ENCODE results near the gene ADK. TPM values are rescaled to one million over a fixed set of nuclear protein-coding genes. Genes with fewer than 3 reads are reported as not detected.

The ADK gene
- total RNA-seq, 4 donors from 2014 or later: 42.3 to 46.3 (median 42.9) TPM

DNA sequence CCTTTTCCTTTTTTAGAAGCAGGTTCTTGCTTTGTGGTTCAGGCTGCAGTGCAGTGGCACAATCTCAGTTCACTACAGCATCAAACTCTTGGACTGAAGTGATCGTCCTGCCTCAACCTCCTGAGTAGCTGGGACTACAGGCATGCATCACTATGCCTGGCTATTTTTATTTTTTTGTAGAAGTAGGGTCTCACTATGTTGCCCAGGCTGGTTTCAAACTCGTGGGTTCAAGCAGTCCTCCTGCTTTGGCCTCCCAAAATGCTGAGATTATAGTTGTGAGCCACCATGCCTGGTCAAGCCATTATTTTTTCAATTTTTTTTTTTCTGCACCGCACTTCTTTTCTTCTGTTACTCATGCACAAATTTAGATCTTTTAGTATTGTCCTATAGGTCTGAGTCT is 154.7 kb downstream of the ADK start:
- no peak overlapping the region for H3K4me3 ChIP-seq (ENCODE audit: low read depth, poor library complexity, severe bottlenecking)
- DNase-seq (ENCODE audit: low spot score in 2 of 2): no peak
- 94 to 97% methylated on average over 3 of the region's 3 CpGs for WGBS, 2 donors
- TF ChIP-seq, protein P1, sequence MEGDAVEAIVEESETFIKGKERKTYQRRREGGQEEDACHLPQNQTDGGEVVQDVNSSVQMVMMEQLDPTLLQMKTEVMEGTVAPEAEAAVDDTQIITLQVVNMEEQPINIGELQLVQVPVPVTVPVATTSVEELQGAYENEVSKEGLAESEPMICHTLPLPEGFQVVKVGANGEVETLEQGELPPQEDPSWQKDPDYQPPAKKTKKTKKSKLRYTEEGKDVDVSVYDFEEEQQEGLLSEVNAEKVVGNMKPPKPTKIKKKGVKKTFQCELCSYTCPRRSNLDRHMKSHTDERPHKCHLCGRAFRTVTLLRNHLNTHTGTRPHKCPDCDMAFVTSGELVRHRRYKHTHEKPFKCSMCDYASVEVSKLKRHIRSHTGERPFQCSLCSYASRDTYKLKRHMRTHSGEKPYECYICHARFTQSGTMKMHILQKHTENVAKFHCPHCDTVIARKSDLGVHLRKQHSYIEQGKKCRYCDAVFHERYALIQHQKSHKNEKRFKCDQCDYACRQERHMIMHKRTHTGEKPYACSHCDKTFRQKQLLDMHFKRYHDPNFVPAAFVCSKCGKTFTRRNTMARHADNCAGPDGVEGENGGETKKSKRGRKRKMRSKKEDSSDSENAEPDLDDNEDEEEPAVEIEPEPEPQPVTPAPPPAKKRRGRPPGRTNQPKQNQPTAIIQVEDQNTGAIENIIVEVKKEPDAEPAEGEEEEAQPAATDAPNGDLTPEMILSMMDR (IDR thresholded peaks at IDR 0.05): no peak
- TF ChIP-seq POLR2A (IDR thresholded peaks at IDR 0.05): no peak
- intact Hi-C loops (cut with DNase I; ENCODE audit: low total_unique reads): no loop called here

DNA sequence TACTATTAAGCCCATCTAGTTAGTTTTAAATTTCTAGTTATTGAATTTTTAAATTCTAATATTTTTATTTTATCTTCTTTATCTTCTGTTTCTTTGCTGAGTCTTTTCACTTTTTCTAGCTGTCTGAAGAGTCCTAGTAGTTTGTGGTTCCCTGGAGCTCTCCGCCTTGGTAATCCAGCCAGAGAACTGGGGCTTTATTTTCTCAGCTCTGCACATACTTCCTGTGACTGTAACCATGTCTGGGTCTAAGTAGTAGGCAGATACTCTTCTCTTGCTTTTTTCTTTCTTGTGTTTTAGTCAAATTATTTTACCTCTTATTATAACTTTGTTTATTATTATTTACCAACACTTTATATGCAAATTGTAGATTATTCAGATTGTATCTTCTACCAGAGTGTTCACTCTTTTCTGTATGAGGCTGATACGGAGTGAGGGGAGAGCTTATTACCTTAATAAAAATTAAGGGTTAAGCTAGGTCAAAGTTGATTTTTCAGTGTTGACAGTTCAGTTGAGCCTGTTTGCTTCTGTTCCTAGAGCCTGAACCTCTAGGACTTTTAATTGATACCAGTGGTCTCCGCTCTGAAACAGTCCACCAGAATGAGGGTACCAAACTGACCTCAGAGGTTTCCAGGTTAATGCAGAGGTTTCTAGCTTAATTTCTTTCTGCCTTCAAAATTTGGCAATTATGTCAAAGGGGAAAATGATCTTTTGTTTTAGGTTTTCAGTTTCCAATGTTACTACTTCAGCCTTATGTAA is 155.4 kb downstream of the ADK start:
- 73 to 75% methylated on average over 3 of the region's 3 CpGs for WGBS, 2 donors
- no peak overlapping the region for H3K4me3 ChIP-seq (ENCODE audit: low read depth, poor library complexity, severe bottlenecking)
- TF ChIP-seq, protein P1 (IDR thresholded peaks at IDR 0.05): no peak
- intact Hi-C loops (cut with DNase I; ENCODE audit: low total_unique reads): no loop called here
- DNase-seq (ENCODE audit: low spot score in 2 of 2): no peak

DNA sequence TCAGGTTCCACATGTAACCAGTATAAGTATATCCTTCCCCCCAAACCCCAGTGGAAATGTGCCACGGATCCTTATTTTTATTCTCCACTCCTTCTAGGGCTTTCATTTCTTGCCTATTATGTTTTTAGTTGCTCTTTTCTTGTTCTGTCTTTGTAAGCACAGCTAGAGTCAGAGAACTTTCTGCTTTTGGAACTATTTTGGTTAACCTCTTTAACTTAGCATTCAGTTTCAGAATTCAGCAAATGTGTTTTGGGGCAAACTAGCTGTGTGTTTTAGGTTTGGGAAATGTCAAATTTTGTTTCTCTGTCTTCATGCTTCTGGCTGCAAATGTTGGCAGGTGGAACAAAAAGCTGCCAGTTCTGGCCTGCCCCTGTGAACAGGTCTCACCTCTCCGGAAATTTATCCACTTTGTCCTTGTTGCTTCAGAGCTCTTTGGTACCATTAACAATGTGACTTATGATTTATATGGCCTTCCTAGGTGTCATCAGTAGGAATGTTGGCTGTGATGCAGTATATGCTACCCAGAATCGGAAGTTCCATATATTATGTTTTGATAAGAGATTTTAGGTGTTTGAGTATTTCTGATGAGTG is 156.1 kb downstream of the ADK start:
- TF ChIP-seq, protein P1 (IDR thresholded peaks at IDR 0.05): no peak
- no peak for TF ChIP-seq POLR2A (IDR thresholded peaks at IDR 0.05)
- 47% methylated on average over 3 of the region's 3 CpGs for WGBS, 2 donors
- intact Hi-C loops (cut with DNase I; ENCODE audit: low total_unique reads): no loop called here
- no peak overlapping the region for H3K4me3 ChIP-seq (ENCODE audit: low read depth, poor library complexity, severe bottlenecking)
- DNase-seq (ENCODE audit: low spot score in 2 of 2): no peak

DNA sequence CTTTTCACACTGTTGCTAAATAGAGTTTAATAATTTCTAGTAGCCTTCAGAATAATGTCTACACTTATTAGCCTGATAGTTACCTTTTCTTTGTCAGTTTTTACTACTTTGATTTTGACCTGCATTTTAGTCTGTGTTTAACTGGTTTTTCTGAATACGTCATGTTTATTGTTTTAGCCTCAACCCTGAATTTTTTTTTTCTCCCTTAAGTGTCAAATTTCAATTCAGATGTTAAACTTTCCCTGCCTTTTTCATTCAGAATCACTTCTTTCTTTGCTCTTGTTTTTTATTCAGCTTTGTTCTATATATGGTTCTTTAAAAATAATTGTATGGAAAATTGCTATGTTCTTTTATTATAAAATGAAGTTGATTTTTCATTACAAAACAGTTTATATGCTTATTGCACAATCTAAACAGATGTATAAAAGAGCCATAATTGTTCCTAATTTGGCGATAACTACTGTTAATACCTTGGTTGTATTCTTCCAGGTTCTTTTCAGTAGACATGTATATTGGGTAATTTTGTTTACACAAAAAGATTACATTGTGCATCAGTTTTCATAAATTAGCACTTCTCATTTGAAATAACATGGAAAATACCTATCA is 159.7 kb downstream of the ADK start:
- no peak for TF ChIP-seq POLR2A (IDR thresholded peaks at IDR 0.05)
- TF ChIP-seq, protein P1 (IDR thresholded peaks at IDR 0.05): no peak
- DNase-seq (ENCODE audit: low spot score in 2 of 2): no peak
- intact Hi-C loops (cut with DNase I; ENCODE audit: low total_unique reads): no loop called here
- 85 to 91% methylated on average over 2 of the region's 2 CpGs for WGBS, 2 donors
- H3K4me3 ChIP-seq (ENCODE audit: low read depth, poor library complexity, severe bottlenecking): no peak overlapping the region

DNA sequence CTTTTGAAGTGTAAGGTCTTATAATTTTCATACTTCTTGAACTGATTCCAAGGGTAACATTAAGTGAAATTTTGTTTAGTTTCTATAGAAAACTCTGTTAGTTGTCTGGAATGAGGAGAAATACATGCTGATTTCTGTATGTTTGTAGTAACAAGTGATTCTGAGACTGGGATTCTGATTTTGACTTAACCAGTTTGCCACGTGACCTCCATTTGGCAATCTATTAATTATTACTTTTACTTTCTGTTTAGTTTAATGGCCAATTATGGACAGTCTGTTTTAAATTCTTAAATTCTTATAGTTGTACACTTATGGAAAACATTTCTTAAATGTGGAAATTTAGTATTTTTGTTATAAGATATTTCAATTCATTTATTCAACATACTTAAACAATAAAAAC is 163.1 kb downstream of the ADK start:
- intact Hi-C loops (cut with DNase I; ENCODE audit: low total_unique reads): no loop called here
- H3K4me3 ChIP-seq (ENCODE audit: low read depth, poor library complexity, severe bottlenecking): no peak overlapping the region
- no peak for TF ChIP-seq POLR2A (IDR thresholded peaks at IDR 0.05)
- no peak for DNase-seq (ENCODE audit: low spot score in 2 of 2)
- 21 to 28% methylated on average over 1 of the region's 1 CpG for WGBS, 2 donors

DNA sequence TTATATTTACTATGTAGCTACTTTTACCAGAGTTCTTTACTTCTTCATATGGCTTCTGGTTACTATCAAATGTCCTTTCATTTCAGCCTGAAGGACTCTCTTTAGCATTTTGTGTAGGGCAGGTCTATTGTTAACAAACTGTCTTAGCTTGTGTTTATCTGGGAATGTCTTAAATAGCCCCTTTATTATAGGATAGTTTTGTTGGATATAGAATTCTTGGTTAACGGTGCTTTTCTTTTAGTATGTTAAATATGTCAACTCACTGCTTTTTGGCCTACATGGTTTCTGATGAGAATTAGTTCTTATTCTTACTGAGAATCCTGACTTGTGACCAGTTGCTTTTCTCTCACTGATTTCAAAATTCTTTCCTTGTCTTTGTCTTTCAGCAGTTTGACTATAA is 169.0 kb downstream of the ADK start:
- no peak for TF ChIP-seq POLR2A (IDR thresholded peaks at IDR 0.05)
- TF ChIP-seq, protein P1 (IDR thresholded peaks at IDR 0.05): no peak
- intact Hi-C loops (cut with DNase I; ENCODE audit: low total_unique reads): no loop called here
- H3K4me3 ChIP-seq (ENCODE audit: low read depth, poor library complexity, severe bottlenecking): no peak overlapping the region
- 100% methylated on average over 1 of the region's 1 CpG for WGBS, 2 donors
- DNase-seq (ENCODE audit: low spot score in 2 of 2): no peak

Measured in lower leg skin (tissue), 4 donors.